SKM-1 (cell line): ENCODE data around the gene TGM2.
A peak's percentile ranks its signal among the peaks of the same experiment; 100 is the strongest.

ENCODE experiments used
- DNase-seq: peaks from one replicate; lab custom pipeline; 2025; ENCODE audit not compliant: unreplicated experiment; lab: John Stamatoyannopoulos, UW

Gene TGM2

DNA sequence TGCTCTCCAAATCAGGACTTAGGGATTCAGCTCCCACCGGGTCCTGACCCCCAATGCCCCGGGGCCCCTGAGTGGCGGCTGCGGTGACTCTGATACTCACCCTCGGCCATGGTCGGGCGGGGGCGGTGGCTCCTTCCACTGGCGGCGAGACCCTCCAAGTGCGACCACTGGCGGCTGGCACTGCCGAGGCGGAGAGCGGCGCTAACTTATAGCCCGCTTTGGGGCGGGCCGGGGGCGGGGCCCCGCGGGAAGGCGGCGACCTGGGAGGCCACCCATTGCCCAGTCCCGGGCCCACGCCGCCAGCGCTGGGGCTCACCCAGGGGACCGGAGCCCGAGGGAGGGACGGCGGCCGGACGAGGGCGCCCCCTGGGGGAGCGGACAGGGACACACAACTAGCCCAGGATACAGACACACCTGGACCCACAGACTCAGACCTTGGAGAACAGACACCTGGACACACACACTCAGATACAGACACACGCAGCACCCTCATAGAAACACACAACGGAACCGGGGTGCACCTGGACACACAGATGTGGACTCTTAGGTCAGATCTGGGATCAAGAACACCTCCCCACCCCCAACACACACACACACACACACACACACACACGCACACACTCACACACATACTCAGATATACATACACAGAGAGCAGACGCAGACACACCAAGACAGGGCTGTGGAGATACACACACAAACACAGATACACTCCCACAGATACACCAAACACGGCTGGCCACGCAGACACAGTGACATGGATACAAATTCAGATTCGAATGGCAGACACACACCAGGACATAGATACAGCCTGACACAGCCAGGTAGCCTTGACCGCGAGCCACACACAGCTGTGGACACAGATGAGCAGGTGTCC is at the start of gene TGM2:
Gene TGM2, minus strand, starts transcription at position 182 of the 877 bp plus-strand sequence. Its CDS starts 72 bp downstream, at position 110.
- DNase-seq: peak; percentile 32

DNA sequence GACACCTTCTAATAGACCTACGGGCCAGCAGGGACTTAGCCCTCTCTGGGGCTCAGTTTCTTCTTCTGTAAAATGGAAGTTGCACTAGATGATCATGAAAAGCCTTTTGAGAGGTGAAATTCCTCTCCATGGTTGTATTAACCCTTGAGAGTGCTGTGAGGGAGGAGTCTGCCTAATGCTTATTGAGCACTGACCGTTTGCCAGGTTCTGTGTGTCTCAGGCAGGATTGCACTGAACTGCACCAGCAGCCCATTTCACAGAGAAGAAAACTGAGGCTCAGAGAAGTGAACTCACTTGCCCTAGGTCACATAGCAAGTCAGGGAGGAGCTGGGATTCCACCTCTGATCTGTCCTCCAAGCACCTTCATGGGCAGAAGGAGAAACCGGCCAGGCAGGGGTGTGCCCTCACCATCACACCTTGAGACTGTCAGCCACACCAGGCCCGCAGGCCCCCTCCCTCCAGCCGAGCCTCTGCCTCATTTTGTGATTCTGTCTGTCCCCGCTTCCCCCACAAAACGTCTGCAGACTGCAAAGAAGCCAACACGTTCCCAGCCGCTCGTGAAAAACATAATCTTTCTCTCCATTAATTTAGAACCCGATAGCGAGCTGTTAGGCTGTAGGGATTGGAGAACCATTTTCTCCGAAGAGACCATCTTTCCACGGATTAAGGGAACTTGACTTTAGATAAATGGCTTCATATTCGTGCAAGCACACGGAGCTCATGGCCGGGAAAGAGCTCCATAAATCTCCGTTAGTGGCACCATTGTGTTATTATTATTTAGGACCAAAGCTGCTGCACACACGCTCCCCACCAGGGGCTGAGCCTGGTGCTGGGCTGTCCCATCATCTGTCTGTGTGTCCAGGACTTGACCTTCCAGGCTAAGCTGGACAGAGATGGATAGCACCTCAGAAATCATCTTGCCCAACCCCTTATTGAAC is 49.5 kb upstream of the TGM2 start:
- no peak for DNase-seq

DNA sequence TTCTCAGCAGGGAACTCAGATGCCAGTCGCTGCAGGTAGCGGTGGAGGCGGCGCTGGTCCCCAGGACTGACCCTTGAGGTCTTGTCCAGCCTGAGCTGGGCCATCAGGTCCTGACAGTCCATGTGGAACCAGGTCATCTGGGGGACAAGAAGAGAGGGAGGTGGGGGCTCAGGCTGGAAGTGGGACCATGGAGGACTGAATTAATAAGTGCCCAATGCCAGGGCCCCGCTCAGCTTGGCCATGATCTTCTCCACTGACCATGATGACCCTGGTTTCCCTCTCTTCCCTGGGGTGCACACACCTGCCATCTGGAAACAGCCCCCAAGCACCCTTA is 48.5 kb upstream of the TGM2 start:
- no peak for DNase-seq

DNA sequence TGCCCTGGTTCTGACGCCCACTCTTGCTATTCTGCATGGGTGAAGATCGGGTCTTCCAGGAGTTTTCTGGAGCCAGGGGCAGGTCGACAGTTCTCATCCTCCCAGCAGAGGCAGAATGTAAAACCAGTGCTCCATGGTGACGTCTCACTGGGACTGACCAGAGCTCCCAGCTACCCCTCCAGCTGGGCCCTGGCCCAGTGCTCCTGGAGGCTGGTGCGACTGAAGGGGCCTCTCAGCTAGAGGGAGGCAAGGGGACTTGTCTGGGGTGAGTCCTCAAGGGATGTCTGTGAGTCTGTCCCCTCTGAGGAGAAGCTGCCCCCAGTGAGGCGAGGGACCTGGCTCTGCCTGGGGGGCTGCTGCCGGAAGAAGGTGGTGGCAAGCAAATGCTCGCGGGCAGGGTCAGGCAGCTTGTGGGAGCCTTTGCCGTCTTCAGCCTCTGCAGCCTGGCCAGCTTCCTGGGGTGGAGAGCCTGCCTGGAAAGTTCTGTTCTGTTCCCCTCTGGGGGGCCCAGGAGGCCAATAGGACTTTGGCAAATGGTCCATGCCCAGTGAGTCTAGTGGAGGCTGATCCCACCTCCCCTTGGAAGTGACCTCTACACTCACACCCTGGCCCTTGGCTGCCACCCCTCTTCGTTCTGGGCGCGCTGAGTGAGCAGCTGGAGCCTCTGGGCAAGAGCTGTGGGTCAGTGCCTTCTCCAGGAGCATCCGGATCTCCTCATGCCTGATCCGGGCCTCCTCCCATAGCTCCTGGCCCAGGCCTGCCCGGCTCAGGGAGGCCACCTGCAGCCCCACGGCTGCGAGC is 47.9 kb upstream of the TGM2 start:
- no peak for DNase-seq

DNA sequence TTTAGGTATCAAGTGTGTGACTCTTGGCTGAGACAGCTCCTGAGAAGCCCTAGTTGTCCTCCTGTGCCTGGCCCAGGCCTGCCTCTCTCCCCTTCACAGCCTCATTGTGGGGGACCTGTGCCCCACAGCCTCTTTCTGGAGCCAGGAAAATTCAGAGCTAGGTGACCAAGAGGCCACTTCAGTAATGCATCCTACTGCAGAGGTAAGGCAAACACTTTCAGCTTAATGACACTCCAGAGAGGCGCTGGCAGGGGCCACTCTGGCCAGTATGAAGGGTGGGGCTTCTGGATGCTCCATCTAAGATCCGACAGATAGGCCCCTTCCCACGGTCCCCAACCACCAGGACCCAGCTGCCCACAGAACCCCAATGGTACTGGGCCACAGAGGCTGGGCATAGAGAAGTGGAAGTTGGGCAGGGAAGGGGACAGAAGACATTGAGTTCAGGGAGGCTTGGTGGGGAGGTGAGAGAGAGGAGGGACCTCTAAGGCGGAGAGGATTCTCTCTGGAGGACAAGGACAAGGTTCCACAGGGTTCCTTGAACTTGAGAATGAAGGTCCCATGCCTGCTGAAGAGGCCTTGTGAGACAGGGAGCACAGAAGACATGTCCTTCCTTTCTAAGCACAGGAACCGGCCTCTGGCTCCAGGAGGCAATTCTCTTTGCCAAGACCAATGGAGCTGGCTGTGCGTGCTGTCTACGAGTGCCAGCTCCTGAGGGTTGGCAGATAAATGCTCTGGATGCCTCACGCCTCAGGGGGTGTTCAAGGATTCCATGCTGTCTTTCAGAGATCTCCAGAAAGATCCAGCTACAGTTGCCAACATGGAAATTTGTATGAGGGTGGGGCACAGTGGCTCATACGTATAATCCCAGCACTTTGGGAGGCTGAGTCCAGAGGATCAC is 46.4 kb upstream of the TGM2 start:
- no peak for DNase-seq

DNA sequence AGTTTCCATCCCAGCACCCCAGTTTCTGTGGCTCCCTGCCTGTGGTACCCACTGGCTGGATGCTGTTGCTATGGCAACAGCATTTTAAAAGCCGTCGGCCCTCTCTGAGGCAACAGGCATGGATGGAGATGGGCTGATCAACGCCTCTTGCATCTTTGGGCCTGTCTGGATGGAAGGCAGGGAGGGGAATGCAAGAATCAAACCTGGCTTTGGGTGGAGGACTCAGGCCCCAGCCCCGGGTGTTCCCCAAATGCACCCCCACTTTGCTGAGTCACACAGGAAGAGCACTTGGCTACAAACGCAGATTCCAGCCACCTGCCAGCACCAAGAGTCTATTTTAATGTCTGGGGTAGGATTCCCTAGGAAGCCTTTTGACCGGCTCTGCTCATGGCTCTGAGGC is 45.7 kb upstream of the TGM2 start:
- DNase-seq: no peak

DNA sequence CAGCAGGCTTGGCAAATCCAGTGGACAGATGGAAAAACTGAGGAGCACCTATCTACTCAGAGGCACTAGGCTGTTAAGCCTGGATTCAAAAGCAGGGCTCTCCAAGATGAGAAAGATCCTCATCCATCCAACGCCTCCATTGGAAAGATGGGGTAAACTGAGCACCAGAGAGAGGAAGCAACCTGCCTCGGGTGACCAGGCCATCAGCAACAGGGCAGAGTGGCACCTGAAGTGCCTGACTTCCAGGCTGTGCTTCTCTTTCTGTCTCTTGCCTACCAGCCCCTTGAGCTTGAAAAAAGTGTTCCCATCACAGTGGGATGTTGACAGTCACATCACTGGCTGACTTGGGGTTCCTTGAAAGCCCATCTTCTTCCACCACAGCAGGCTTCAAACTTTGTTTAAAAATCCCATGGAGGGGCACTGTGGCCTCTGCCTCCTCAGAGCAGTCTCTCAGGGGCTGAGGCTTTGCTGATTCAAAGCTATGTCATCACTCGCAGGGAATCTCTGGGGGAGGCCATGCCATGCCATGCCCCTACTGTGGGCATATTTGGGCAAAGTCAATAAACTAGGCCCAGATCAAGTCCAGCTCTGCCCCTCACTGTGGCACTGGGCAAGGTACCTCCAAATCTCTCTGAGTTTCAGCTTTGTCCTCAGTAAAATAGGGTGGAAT is 44.8 kb upstream of the TGM2 start:
- no peak for DNase-seq

DNA sequence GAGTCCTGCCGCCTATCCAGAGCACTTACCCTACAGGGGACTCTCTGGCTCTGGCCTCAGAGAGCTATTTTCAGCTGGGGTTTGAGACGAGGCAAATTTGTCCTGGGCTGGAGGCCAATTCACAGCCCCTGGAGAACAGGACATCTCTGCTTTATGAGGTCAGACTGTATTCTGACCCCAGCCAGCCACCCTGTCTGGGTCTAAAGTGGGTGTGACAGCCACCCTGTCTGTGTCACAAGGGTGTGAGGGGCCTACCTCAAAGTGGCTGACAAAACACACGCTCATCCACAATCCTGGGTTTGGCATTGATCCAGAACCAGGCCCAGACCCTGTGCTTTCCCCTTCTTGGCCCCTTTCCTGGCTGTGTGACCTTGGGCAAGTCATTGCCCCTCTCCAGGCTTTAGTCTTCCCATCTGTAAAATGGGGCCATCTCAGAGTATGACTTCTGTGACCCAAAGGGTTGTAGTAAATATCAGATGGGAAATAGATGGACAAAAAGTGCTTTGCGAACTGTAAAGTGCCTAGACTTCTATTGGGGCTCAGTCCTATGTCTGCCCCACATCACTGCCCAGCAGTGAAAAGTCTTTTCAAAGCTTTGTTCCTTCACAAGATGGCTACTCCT is 44.1 kb upstream of the TGM2 start:
- DNase-seq: no peak

DNA sequence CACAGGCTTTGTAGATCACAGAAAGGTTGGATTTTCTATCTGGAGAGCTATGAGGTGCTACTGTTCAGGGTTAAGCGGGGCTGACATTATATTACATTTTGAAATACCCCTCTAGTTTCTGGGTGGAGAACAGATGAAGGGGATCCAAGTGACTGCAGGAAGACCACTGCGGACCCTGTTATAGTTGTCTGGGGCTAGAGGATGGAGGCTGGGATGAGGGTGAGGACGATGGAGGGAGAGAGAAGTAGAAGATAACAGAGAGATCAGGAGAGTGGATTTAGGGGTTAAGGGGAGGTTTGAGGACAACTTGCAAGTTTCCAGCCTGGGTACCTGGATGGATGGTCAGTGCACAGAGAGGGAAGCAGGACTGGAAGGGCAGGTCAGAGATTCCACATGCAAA is 43.5 kb upstream of the TGM2 start:
- DNase-seq: no peak

DNA sequence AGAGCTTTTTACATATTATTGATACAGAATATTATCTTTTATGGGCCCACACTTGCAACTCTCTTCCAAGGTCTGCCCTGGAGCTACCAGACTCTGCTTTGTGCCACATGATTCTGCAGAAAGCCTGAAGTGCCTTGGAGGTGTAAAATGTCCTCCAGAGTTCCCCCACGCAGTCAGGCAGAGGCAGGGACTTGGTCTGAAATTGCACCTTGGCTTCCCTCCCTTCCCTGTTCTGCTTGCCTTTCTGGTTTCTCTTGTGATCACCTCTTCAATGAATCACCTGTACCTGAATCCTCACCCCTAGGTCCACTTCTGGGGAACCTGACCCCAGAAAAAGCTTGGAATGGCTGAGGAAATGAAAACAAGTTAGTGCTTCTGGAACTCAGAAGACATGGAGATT is 43.0 kb upstream of the TGM2 start:
- DNase-seq: no peak

DNA sequence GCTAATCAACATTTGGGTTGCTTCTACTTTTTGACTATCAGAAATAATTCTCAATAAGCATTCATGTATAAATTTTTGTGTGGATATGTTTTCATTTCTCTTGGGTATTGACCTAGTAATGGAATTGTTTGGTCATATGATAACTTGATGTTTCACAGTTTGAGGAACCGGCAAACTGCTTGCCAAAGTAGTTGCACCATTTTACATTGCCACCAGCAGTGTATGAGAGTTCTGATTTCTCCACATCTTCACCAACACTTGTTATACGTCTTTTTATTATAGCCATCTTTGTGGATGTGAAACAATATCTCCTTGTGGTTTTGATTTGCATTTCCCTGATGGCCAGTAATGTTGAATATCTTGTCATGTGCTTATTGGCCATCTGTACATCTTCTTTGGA is 42.6 kb upstream of the TGM2 start:
- DNase-seq: no peak

DNA sequence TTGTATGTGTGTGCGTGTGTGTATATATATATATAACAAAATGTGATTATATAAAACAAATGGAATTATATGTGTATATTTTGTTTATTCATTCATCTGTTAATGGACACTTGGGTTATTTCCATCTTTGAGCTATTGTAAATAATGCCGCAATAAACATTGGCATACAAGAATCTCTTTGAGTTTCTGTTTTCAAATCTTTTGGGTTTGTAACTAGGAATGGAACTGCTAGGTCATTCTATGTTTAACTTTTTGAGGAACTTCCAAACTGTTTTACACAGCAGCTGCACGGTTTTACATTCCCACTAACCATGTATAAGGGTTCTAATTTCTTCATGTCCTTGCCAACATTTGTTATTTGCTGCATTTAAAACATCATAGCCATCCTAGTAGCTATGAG is 39.9 kb upstream of the TGM2 start:
- no peak for DNase-seq

DNA sequence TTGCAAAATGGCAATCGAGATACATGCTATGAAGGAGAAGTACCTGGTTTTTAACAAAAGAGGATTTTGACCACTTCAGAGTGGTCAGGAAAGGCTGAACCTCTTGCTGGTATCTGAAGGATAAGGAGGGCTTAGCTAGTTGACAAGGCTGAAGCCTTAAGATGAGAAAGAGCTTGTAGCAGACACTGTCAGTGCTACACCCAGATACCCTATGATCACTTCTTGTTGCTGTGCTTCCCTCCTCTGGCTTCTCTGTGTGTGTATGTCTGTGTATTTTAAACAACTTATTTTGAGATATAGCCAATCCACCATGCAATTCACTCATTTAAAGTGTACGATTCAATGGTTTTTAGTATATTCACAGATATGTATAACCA is 38.9 kb upstream of the TGM2 start:
- DNase-seq: no peak

DNA sequence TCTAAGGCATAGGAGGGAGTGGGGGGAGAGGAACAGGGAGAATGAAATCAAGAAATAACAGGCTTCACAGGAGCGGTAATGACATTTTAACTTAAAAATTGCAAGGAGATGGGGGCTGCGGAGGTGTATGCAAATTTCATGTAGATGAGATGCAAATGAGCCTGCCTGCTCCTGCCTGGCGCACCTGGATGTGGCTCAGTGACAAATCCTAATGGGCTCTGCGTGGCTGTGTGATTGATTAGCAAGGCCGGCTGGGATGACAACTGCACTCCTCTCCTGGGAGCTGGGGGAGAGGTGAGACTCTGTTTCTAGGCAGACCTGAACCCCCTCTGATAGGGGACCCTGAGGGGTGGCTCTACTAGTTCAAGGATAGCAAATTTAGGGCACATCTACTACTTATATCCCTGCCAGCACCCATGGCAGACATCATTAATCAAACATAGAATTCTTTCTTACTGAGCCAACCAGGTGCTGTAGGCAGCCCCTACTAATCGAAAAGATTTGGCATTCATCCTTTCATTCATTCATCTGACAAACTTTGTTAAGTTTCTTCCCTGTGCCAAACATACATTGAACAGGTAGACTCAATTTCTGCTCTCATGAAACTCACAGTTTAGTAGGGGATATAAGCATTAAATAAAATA is 38.4 kb upstream of the TGM2 start:
- DNase-seq: no peak

DNA sequence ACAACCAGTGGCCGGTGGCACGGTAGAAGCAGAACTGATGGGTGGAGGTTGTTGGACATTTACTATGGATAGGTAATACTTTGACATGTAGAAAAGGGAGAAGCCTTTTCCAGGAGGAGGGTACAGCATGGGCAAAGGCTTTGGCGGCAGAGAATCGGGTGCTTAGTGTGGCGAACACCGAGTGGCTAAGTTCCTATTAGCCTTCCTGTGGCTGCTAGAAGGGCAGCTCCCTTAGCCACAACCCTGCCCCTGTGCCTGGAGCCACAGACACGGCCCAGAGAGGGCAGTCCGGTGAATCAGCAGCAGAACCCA is 37.9 kb upstream of the TGM2 start:
- no peak for DNase-seq

DNA sequence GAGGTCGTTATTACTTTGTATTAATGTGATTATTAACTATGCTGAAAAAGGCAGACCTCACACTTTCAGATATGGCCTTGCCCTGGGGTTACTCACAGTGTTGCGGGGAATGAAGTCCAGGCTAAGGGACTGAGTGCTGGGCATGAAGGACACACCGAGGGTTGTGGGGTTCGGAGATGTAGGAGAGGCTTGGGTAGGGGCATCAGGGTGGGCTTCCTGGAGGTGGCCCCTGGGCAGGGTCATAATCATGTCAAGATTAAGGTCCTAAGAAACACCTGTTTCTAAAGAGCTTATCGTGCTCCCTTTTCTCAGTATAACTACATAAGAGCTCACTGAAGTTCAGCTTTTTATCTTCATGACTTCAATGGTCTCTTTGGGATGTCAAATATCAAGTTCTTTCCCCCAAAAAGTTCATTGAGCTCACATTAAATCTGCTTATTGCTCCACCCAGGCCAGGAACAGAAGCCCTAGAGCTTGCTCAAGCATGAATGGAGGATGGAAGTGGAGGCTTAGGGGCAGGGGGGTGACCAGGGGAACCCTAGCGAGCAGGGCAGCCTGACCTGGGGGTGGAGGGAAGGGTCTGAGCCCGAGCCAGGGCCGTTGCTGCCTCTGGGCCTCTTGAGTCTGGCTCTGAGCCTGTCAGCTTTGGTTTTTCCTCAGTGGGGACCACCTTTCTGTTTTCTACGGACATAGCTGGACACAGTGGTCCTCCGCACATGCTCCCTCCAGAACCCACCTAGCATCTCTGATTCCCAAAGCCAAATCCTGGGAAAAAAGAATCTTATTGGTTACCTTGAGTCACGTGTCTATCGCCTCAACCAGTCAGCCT is 37.3 kb upstream of the TGM2 start:
- DNase-seq: no peak

DNA sequence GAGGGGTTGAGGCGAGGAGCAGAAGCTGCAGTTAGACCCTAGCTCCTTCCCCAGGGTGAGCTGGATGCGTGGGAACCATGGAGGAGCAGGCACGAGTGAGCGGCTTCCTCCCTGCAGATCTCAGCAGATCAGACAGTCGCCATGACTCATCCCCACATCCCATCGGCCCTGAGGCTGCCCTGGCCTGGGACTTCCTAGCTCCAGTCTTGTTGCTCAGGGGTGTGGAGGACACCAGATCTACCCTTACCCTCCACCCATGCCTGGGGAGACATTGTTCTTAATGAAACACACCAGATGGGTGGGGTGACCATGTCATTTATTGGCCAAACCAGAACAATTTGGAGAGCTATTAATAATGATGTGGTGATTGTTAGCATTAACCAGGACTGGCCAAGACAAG is 36.3 kb upstream of the TGM2 start:
- DNase-seq: no peak

DNA sequence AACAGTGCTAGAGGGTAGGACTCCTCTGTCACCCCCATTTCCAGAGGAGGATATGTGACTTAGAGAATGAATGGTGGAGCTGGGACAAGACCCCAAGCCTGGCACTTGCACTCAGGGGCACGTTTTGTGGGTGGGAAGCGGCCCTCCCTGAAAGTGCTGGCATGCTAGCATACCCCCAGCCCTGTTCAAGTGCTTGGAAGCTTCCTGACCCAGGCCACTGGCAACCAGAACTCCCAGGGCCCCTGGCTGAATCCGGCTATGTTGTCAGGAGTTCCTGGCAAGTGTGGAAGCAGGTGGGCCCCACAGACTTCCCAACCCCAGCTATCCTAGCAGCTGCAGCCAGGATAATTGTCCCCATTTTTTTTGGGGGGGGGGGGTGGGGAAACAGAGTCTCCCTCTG is 35.6 kb upstream of the TGM2 start:
- no peak for DNase-seq
